Measurements from ENCODE around the gene CPOX. TPM values are rescaled to one million over a fixed set of nuclear protein-coding genes. Genes with fewer than 3 reads are reported as not detected.
"Not testable (repeated sequence)": the region's sequence is repeated elsewhere in the genome, so short reads cannot be mapped to it uniquely, and the experiment has no call there.

The CPOX gene
- total RNA-seq, 1 experiment from 2014 or later = 94.6 TPM

GRCh38 chr3:98563661-98564281 is 29.6 kb downstream of the CPOX start:
- DNase-seq (ENCODE audit: low read depth) = peak; percentile 94

GRCh38 chr3:98561727-98562521 is 31.5 kb downstream of the CPOX start:
- peak; percentile 84 for DNase-seq (ENCODE audit: low read depth)

GRCh38 chr3:98560911-98561310 is 32.5 kb downstream of the CPOX start:
- DNase-seq (ENCODE audit: low read depth) = peak; percentile 63

- not testable (repeated sequence) for DNase-seq (ENCODE audit: low read depth)
Measured at GRCh38 chr3:98559769-98560168, 33.6 kb downstream of the CPOX start.

GRCh38 chr3:98558100-98558827 is 35.1 kb downstream of the CPOX start:
- no peak for DNase-seq (ENCODE audit: low read depth)

- DNase-seq (ENCODE audit: low read depth) = peak; percentile 90
Measured at GRCh38 chr3:98557324-98558010, 35.9 kb downstream of the CPOX start.

GRCh38 chr3:98556164-98557130 is 37.0 kb downstream of the CPOX start:
- DNase-seq (ENCODE audit: low read depth) = peak; percentile 99

GRCh38 chr3:98555025-98555379 is 38.4 kb downstream of the CPOX start:
- peak; percentile 90 for DNase-seq (ENCODE audit: low read depth)

GRCh38 chr3:98554580-98554979 is 38.8 kb downstream of the CPOX start:
- no peak for DNase-seq (ENCODE audit: low read depth)

- no peak for DNase-seq (ENCODE audit: low read depth)
Measured at GRCh38 chr3:98553753-98554152, 39.7 kb downstream of the CPOX start.

- peak; percentile 39 for DNase-seq (ENCODE audit: low read depth)
Measured at GRCh38 chr3:98553021-98553563, 40.3 kb downstream of the CPOX start.

GRCh38 chr3:98552232-98553020 is 41.0 kb downstream of the CPOX start:
- DNase-seq (ENCODE audit: low read depth) = no peak

- DNase-seq (ENCODE audit: low read depth) = no peak
Measured at GRCh38 chr3:98551754-98552153, 41.7 kb downstream of the CPOX start.

- no peak for DNase-seq (ENCODE audit: low read depth)
Measured at GRCh38 chr3:98551236-98551635, 42.2 kb downstream of the CPOX start.

- no peak for DNase-seq (ENCODE audit: low read depth)
Measured at GRCh38 chr3:98550833-98551232, 42.6 kb downstream of the CPOX start.

GRCh38 chr3:98548544-98548943 is 44.9 kb downstream of the CPOX start:
- no peak for DNase-seq (ENCODE audit: low read depth)

- DNase-seq (ENCODE audit: low read depth) = peak; percentile 81
Measured at GRCh38 chr3:98545940-98546339, 47.5 kb downstream of the CPOX start.

GRCh38 chr3:98542623-98543022 is 50.8 kb downstream of the CPOX start:
- no peak for DNase-seq (ENCODE audit: low read depth)

GRCh38 chr3:98541695-98542094 is 51.7 kb downstream of the CPOX start:
- peak; percentile 76 for DNase-seq (ENCODE audit: low read depth)

GRCh38 chr3:98540346-98540745 is 53.1 kb downstream of the CPOX start:
- peak; percentile 59 for DNase-seq (ENCODE audit: low read depth)
